Fibroblast of pulmonary artery (primary cell): ENCODE results near the gene SPAG16.

Source experiments
- DNase-seq: peaks from one replicate; pipeline ENCODE4 v3.0.0-alpha.2; 2010; ENCODE audit warnings: low read depth
- H3K4me3 ChIP-seq: replicated peaks from 2 replicates; pipeline ENCODE4 v1.5.1; 2011; ENCODE audit warnings: low read depth, mild to moderate bottlenecking, control low read depth, low read length, moderate library complexity
- CTCF ChIP-seq: IDR thresholded peaks from 2 replicates; pipeline ENCODE4 v1.5.1; 2011; ENCODE audit warnings: mild to moderate bottlenecking, control low read depth, low read length, inconsistent platforms; ENCODE audit errors: missing control alignments

Gene SPAG16

GRCh38 chr2:213640738-213641425, 356.6 kb downstream of the SPAG16 start:
- no peak for TF ChIP-seq CTCF
- H3K4me3 ChIP-seq, result no peak overlapping the region
- DNase-seq, result no peak

- no peak for DNase-seq
- no peak for TF ChIP-seq CTCF
- H3K4me3 ChIP-seq, result no peak overlapping the region
These were observed 360.7 kb downstream of the SPAG16 start for GRCh38 chr2:213644926-213645325.

- DNase-seq, result no peak
- TF ChIP-seq CTCF, result no peak
- H3K4me3 ChIP-seq, result no peak overlapping the region
These were observed 364.9 kb downstream of the SPAG16 start for GRCh38 chr2:213649176-213649575.

GRCh38 chr2:213664817-213665216, 380.6 kb downstream of the SPAG16 start:
- DNase-seq, result no peak
- H3K4me3 ChIP-seq, result no peak overlapping the region
- no peak for TF ChIP-seq CTCF

GRCh38 chr2:213669657-213670056, 385.4 kb downstream of the SPAG16 start:
- no peak for DNase-seq
- TF ChIP-seq CTCF, result no peak
- H3K4me3 ChIP-seq, result no peak overlapping the region

GRCh38 chr2:213678437-213679218, 394.4 kb downstream of the SPAG16 start:
- DNase-seq, result no peak
- H3K4me3 ChIP-seq, result no peak overlapping the region
- TF ChIP-seq CTCF, result no peak
